SK-N-SH (cell line): Measurements from ENCODE around the gene IL6ST. TPM values are rescaled to one million over a fixed set of nuclear protein-coding genes. Genes with fewer than 3 reads are reported as not detected.

Experiments
- CTCF ChIA-PET: fragments of 300-600, 350-600 bp; formaldehyde crosslinking; extraction: SDS; loops from one replicate; lab custom pipeline; 2021; lab: Yijun Ruan, JAX
- POLR2A ChIA-PET: fragments of 350-600 bp; sonication (Branson Sonifier 250); formaldehyde crosslinking; extraction: SDS; loops from one replicate; lab custom pipeline; 2020; ENCODE audit warnings: antibody characterized with exemption, inconsistent platforms; lab: Yijun Ruan, JAX
- DNase-seq: peaks from one replicate; pipeline ENCODE4 v3.0.0; 2012
- H2AFZ ChIP-seq: fragments of 200-600 bp; sonication (generic); 2 replicates; pipeline ENCODE4 v1.8.1; 2016; ENCODE audit warnings: antibody characterized with exemption, mild to moderate bottlenecking, low read depth
- H3F3A ChIP-seq: fragments of 200-600 bp; sonication (generic); replicated peaks from 2 replicates; pipeline ENCODE3; 2016; ENCODE audit warnings: antibody characterized with exemption, mild to moderate bottlenecking; ENCODE audit not compliant: insufficient read depth
- H3K27ac ChIP-seq, 2 experiments: fragments of 200-500 bp in 1 of 2; fragments of 200-600 bp in 1 of 2; sonication (Bioruptor generic) in 1 of 2; sonication (generic), shearing (Covaris generic) in 1 of 2; 2 replicates each; pipeline versions ENCODE4 v1.5.1 to v1.6.1; 2014 to 2016; ENCODE audit warnings: low read depth in 2 of 2, inconsistent platforms in 1 of 2, low read length in 1 of 2, mild to moderate bottlenecking in 1 of 2, mixed read lengths in 1 of 2
- H3K27me3 ChIP-seq: fragments of 200-600 bp; sonication (generic), shearing (Covaris generic); 2 replicates; pipeline ENCODE4 v1.6.1; 2016; ENCODE audit warnings: mixed run types; ENCODE audit not compliant: insufficient read depth
- H3K36me3 ChIP-seq, 2 experiments: fragments of 200-500 bp in 1 of 2; fragments of 200-600 bp in 1 of 2; sonication (Bioruptor generic) in 1 of 2; sonication (generic) in 1 of 2; replicated peaks in 1 of 2; 2 replicates each; pipeline versions ENCODE3 to v1.5.1; 2014 to 2016; ENCODE audit warnings: low read length in 1 of 2, mild to moderate bottlenecking in 1 of 2; ENCODE audit not compliant: insufficient read depth in 2 of 2, control insufficient read depth in 1 of 2
- H3K4me1 ChIP-seq, 2 experiments: fragments of 200-500 bp in 1 of 2; fragments of 200-600 bp in 1 of 2; sonication (Bioruptor generic) in 1 of 2; sonication (generic), shearing (Covaris generic) in 1 of 2; 2 replicates each; pipeline versions ENCODE4 v1.5.1 to v1.6.1; 2014 to 2016; ENCODE audit warnings: low read depth in 1 of 2, low read length in 1 of 2, mixed run types in 1 of 2; ENCODE audit not compliant: insufficient read depth in 2 of 2, control insufficient read depth in 1 of 2
- H3K4me2 ChIP-seq: fragments of 200-600 bp; sonication (generic), shearing (Covaris generic); 2 replicates; pipeline ENCODE4 v1.6.1; 2017; ENCODE audit warnings: mixed run types
- H3K4me3 ChIP-seq, 2 experiments: fragments of 200-500 bp in 1 of 2; fragments of 200-600 bp in 1 of 2; sonication (Bioruptor generic) in 1 of 2; sonication (generic), shearing (Covaris generic) in 1 of 2; 2 replicates each; pipeline versions ENCODE4 v1.5.1 to v1.8.1; 2014 to 2016; ENCODE audit warnings: low read depth in 2 of 2, inconsistent platforms in 1 of 2, low read length in 1 of 2, mild to moderate bottlenecking in 1 of 2, mixed read lengths in 1 of 2, moderate library complexity in 1 of 2
- H3K79me2 ChIP-seq: fragments of 200-600 bp; sonication (generic); 2 replicates; pipeline ENCODE4 v1.8.1; 2017; ENCODE audit warnings: mild to moderate bottlenecking; ENCODE audit not compliant: insufficient read depth
- H3K9ac ChIP-seq: fragments of 200-600 bp; sonication (generic); 2 replicates; pipeline ENCODE4 v1.6.1; 2017; ENCODE audit warnings: mixed run types
- H3K9me2 ChIP-seq: fragments of 200-600 bp; sonication (generic); 2 replicates; pipeline ENCODE4 v1.6.1; 2017; ENCODE audit warnings: mixed run types
- H3K9me3 ChIP-seq: fragments of 200-600 bp; sonication (generic); 2 replicates; pipeline ENCODE4 v1.6.1; 2017; ENCODE audit warnings: mixed run types, mild to moderate bottlenecking, moderate library complexity
- H4K20me1 ChIP-seq: fragments of 200-600 bp; sonication (generic); 2 replicates; pipeline ENCODE4 v1.6.1; 2017; ENCODE audit warnings: mild to moderate bottlenecking, mixed run types; ENCODE audit not compliant: insufficient read depth
- CHD2 ChIP-seq: fragments of 150-350 bp; IDR thresholded peaks from 2 replicates; pipeline ENCODE4 v1.6.1; 2018; ENCODE audit warnings: low read length; ENCODE audit not compliant: partially characterized antibody
- EP300 ChIP-seq, 2 experiments: IDR thresholded peaks; 2 replicates each; pipeline versions ENCODE4 v1.4.0 to v1.6.1; 2012; ENCODE audit warnings: borderline replicate concordance in 1 of 2, low read depth in 1 of 2, low read length in 1 of 2
- EZH2phosphoT487 ChIP-seq: fragments of 200-600 bp; sonication (generic); IDR thresholded peaks from 2 replicates; pipeline ENCODE4 v1.6.1; 2017; ENCODE audit warnings: low read depth, mixed run types, mild to moderate bottlenecking, antibody characterized with exemption, moderate library complexity, borderline replicate concordance
- FOSL2 ChIP-seq: IDR thresholded peaks from 2 replicates; pipeline ENCODE4 v1.4.0; 2012; ENCODE audit warnings: low read depth, mild to moderate bottlenecking, moderate library complexity, borderline replicate concordance
- GABPA ChIP-seq: IDR thresholded peaks from 2 replicates; pipeline ENCODE4 v1.4.0; 2012; ENCODE audit warnings: low read depth, mild to moderate bottlenecking
- GATA2 ChIP-seq: sonication (generic); formaldehyde crosslinking; IDR thresholded peaks from 2 replicates; pipeline ENCODE4 v1.5.0; 2020; ENCODE audit warnings: mild to moderate bottlenecking, missing genetic modification reagents
- JUND ChIP-seq: IDR thresholded peaks from 2 replicates; pipeline ENCODE4 v1.4.0; 2012
- MAX ChIP-seq: IDR thresholded peaks from 2 replicates; pipeline ENCODE4 v1.4.0; 2012; ENCODE audit warnings: low read depth
- MEF2A ChIP-seq: IDR thresholded peaks from 2 replicates; pipeline ENCODE4 v1.4.0; 2012; ENCODE audit warnings: low read depth, borderline replicate concordance
- POLR2AphosphoS5 ChIP-seq: IDR thresholded peaks from 2 replicates; pipeline ENCODE4 v1.6.1; 2012; ENCODE audit warnings: low read depth, low read length
- RCOR1 ChIP-seq: fragments of 150-350 bp; IDR thresholded peaks from 2 replicates; pipeline ENCODE4 v1.6.1; 2017; ENCODE audit warnings: antibody characterized with exemption, low read length
- REST ChIP-seq: IDR thresholded peaks from 2 replicates; pipeline ENCODE4 v1.6.1; 2012; ENCODE audit warnings: mild to moderate bottlenecking, low read depth, low read length, moderate library complexity
- SIN3A ChIP-seq: IDR thresholded peaks from 2 replicates; pipeline ENCODE4 v1.6.1; 2012; ENCODE audit warnings: low read depth, mild to moderate bottlenecking, low read length, moderate library complexity, borderline replicate concordance
- TEAD4 ChIP-seq: IDR thresholded peaks from 2 replicates; pipeline ENCODE4 v1.4.0; 2012; ENCODE audit warnings: mild to moderate bottlenecking, borderline replicate concordance; ENCODE audit not compliant: insufficient read depth
- USF2 ChIP-seq: fragments of 150-350 bp; IDR thresholded peaks from 2 replicates; pipeline ENCODE4 v1.6.1; 2017; ENCODE audit warnings: antibody characterized with exemption, low read length, low read depth, borderline replicate concordance
- WGBS: methylation state at CpG from one replicate; pipeline ENCODE4 v1.1.6; 2017; ENCODE audit warnings: low lambda C conversion rate; 5-methylcytosine and 5-hydroxymethylcytosine counted together
- polyA plus RNA-seq, 3 experiments: library from polyadenylated mRNA; depleted of rRNA; stranded (reverse); fragments of >200 nt; gene quantifications; 2 replicates each; pipeline ENCODE4 v1.2.3, GENCODE V29; 2012

IL6ST gene
- polyA plus RNA-seq (2012; rRNA removed), result 16.0 and 21.1 TPM in 2 replicates
- polyA plus RNA-seq (2012; cell fraction: cytosol; rRNA removed), result 30.1 and 34.6 TPM in 2 replicates
- 6.7 and 17.2 TPM in 2 replicates for polyA plus RNA-seq (2012; cell fraction: nucleus; rRNA removed)

GRCh38 chr5:55994495-55994997, at the start of gene IL6ST:
Gene IL6ST, minus strand, starts transcription at chr5:55994963. Its CDS starts 18,685 bp downstream, at chr5:55976278.
- ChIA-PET CTCF (interaction anchor here (1.0 to 1.8 kb wide), 3 partner anchors 8 to 206 kb away, joined by 3 to 6 read pairs (median 4); no protein-coding TSS in a partner anchor), POLR2A (no interaction called here)
- TF ChIP-seq GATA2, result no peak
- no peak for TF ChIP-seq SIN3A
- TF ChIP-seq TEAD4, result 0 out of 2 replicates have a peak, but pooled peaks have one; percentile 16
- TF ChIP-seq REST, result no peak
- no peak for TF ChIP-seq CHD2
- no peak for TF ChIP-seq EZH2phosphoT487
- TF ChIP-seq USF2, result no peak
- no peak for TF ChIP-seq RCOR1
- 0 out of 2 replicates have a peak, but pooled peaks have one; percentile 4 for TF ChIP-seq FOSL2
- TF ChIP-seq EP300 (IDR thresholded peaks at IDR 0.05; ENCODE audit: borderline replicate concordance in 1 of 2, low read depth in 1 of 2, low read length in 1 of 2), result peak in 1 of 2 experiments; percentile 10; a peak in 1 of 4 replicates
- TF ChIP-seq JUND, result no peak
- no peak; the same call in none of the 2 replicates for TF ChIP-seq POLR2AphosphoS5
- peak; percentile 62 for TF ChIP-seq MAX
- TF ChIP-seq GABPA, result peak; percentile 34; the same call in 1 of the 2 replicates
- TF ChIP-seq MEF2A, result no peak
- no peaks in the 10 kb centered on the region for H3K27me3 ChIP-seq
- H3F3A ChIP-seq, result peaks cover 17% of the 10 kb centered on the region
- peak within 1 kb of the TSS; percentile 72 to 74 for H3K4me3 ChIP-seq
- 6% methylated on average over 19 of the region's 48 CpGs for WGBS
- peak within 1 kb of the TSS; percentile 65 for H3K4me2 ChIP-seq
- H3K27ac ChIP-seq, result peak within 1 kb of the TSS; percentile 96 to 98
- DNase-seq, result no peak
- H3K79me2 ChIP-seq, result peaks cover 50% of the 10 kb centered on the region
- H2AFZ ChIP-seq, result peak within 1 kb of the TSS; percentile 84
- H3K9me2 ChIP-seq, result no peaks in the 10 kb centered on the region
- H3K36me3 ChIP-seq, result no peaks in the 10 kb centered on the region
- peaks cover 40% of the 10 kb centered on the region; the same call in 1 of the 2 replicates for H4K20me1 ChIP-seq
- no peaks in the 10 kb centered on the region for H3K9me3 ChIP-seq
- peak within 1 kb of the TSS; percentile 94 for H3K9ac ChIP-seq
- peaks cover 12 to 14% of the 10 kb centered on the region in 2 experiments; a peak in 3 of 4 replicates for H3K4me1 ChIP-seq
